GM19452 (cell line): ENCODE data around the gene ABLIM2.

Experiments used
- ATAC-seq: cut with Tn5 transposase; IDR thresholded peaks from one replicate; pipeline ENCODE4 v1.9.1; 2021; ENCODE audit not compliant: unreplicated experiment

ABLIM2 gene

DNA sequence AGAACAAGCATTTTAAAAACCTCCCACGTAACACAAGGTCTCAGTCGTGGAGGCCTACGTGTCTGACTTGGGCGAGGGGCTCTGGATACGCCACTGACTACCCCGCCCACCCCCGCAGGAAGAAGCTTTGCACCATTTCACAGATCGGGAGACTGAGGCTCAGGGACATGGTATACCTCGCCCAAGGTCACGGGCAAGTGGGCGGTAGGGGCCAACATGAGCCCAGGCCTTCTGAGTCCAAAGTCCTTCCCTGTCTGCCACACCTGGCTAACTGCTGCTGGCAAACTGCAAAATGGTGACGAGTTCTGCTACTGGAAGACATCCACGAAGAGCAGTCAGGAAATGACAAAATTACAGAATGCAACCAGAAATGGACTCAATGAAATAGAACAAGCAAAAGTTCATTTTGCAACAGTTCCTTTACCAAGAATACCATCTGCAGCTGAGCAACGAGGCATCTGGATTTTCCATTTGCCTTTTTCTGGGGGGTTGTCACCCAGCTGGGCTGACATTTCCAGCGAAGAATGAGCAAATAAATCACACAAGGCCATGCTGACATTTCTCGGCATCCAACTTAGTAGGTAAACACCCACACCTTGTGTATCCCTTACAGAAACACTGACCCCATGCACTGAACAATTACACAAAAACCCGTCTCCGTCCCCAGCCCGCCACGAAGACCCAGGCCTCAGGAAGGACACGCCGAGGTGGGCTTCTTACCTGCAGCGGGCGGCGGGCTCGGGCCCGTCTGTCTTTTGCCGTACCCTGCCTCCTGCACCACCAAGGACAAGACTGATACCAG is 148.7 kb downstream of the ABLIM2 start:
- ATAC-seq, result no peak

DNA sequence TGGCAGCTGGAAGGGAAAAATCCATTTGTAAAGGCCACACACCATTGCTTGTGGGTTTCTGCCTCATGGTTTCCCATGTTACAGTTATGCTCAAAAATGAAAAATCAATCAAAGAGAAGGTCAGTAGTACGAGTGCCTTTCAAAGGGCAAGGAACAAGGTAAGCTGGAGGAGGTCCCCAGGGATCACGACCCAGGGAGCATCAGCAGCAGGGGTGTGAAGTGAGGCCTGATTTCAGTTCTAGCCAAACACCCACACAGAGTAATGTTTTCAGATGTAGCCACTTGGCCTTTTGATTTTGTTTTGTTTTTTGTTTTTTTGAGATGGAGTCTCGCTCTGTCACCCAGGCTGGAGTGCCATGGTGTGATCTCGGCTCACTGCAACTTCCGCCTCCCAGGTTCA is 149.5 kb downstream of the ABLIM2 start:
- ATAC-seq, result no peak

DNA sequence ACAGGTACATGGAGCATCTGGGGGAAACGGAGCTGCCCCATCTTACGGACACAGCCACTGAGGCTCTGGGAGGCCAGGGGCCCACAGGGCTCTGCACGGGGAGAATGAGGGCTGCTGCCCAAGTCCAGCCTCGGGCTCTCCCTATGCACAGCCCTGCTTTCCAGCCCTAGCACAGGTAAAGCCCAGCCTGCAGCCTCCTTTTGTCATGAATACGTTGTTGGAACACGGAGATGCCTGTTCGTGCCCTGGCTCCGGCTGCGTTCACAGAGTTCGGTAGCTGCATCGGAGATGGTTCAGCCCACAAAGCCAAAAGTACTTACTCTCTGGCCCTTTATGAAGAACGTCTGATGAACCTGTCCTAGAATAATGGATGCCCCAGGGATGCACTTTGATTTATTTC is 150.2 kb downstream of the ABLIM2 start:
- ATAC-seq, result no peak

DNA sequence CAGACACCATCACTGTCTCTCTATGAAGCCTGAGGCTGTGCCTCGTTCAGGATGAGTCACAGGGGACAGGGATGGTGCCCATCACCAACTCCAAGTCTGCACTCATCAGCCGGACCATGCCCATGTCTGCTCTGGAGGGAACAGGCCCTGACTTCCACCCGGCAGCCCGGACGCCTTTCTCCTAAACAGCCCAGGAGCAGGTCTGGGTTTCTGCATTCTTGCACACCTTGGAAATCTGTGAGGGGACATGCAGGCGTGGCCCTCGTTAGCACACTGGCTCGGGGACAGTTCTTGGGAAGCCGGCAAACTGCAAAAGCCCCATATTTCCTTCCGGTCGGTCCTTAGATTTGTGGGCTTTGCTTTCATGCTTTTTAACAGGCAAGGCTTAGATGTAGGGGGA is 151.0 kb downstream of the ABLIM2 start:
- ATAC-seq, result no peak

DNA sequence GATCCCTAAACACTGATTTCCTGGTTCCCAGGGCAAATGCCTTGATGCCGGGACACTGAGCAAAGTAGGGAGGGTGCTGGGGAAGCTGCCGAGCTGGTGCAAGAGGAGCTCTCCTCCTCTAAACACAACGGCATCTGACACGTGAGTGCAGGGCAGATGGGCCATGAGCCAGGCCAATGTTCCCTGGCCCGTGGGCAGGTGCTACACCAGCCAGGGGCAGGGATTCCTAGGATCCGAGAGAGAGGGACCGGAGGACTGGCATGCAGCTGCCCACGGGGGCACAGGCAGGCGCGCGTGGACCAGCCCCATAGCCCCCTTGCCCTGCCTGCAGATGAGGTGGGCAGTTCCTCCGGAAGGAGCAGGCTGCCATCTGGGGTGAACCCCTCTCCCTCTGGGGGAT is 152.1 kb downstream of the ABLIM2 start:
- no peak for ATAC-seq

DNA sequence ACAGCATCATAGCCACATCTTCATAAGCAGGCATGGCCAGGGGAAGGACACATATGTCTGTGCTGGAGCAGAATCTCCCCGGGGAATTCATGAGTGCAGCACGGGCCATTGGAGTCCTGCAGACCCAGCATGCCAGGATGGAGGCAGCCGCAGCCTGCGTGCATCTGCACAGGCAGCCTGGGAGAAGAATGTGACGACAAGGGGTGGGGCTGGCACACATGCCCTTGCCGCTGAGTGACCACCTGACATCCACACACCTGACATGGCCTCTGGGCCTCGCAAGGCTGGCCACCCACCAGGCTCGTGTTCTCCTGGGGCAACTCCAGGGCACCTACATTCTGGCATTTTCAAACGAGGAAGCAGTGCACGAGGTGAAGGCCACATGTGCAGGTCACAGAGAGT is 152.8 kb downstream of the ABLIM2 start:
- no peak for ATAC-seq

DNA sequence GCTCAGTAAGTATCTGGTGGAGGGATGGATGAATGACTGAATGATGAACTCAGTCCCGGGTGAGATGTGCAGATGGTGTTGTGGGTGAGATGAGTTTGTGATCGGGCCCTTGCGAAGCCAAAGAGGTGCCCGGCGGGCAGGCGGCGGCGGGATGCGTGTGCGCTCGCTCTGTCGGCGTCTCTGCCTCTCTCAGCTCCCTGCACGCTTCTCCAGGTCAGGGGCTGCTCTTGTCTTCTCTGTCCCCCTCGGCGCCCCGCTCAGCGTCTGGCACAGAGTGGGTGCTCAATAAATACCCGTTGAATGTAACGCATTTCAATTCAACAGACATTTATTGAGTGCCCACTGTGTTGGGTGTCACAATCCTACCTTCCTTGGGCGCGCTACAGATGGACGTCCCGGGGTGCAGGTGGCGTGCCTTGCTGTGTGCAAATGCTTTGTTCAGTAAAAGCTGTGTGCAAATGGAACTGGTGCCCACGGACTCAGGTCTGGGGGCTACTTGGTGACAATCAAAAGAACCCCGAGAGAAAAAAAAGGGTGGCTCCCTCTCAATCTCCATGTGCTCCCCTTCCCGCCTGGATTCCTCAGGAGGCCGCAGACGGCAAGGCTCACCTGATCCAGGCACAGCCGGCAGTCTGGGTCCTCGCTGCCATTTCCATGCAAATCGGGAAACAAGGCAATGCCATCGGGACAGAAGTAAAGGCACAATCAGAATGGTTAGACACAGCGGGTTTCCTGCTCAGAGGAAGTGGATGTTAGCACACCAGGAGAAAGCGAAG is 153.4 kb downstream of the ABLIM2 start:
- ATAC-seq, result no peak

DNA sequence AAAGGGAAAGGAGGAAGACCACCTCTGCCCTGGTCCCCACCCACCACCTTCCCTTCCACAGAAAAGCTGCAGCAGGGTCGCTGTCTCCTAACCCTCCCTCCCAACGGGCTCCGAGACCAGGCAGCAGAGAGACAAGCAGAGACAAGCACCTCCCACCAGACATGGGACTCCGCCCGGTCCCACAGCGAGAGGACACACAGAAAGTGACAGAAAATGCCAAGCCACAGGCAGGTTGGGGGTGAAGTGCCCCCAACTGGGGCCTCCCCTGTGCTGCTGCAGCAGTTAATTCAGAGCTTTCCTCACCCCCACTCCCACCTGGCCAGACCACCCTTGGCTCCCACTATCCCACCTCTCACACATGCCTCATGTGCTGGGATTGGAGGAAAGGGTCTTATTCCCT is 154.5 kb downstream of the ABLIM2 start:
- ATAC-seq, result no peak

DNA sequence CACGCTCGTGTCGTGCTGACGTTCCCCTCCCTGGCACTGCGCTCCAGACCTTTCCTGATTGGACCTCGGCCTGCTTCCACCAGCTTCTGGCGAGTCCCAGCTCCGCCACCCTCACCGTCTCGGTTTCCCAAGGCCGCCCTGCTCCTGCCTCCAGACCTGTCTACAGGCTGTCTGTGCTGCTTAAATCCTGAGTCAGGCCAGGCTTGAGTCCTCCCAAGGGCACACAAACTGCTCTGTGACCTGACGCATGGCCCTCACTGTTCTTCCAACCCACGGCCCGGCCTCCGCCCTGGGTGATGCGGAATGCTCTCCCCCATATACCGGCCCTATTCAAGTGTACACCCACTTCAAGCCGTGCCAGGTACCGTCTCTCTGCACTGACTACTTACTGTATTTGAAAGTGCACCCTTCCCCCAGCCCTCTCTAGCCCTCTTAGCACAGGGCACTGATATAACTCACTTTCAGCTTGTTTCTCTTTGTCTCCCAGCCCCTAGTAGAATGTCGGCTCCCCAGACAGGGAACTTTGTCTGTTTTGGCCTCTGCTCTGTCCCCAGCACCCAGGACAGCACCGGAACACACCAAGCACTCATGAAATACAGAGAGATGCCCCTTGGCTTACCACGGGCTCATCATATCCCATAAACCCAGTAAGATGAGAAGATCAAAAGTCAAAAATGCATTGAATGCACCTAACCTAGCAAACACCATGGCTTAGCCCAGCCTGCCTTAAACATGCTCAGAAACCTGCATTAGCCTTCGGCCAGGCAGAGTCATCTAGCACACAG is 155.9 kb downstream of the ABLIM2 start:
- no peak for ATAC-seq

DNA sequence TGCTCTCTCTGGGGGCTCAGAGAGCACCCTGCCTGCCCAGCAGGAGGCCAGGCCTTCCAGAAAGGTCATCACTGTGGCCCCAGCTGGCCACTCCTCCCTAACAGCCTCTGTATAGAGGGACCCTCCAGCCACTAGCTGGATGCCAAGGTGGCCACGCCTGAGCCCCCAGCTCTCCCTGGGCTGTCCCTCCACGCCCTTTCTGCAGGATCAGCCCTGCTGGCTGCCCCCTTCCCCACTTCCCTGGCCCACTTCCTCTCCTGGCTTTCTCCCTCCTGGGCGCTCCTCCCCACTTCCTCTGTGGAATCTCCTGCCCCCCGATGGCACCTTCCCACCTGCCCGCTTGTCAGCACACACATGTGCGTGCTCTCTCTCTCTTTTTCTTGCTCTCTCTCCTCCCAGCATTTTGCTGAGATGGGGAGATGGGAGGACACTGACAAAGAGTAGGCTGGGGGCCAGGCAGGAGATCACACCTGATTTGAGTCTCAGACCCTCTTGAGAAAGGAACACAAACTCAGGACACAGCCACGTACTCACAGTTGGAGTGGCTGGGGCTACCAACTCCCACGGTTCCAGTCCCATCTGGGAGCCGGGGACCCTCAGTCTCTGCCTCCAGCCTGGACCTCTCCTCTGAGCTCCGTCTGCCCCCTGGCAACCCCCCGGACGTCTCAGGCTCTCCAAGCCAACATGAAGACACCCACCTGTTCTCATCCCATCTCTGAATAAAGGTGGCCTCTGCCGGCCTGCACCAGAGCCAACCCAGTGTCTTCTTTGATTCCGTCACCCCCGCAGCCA is 156.9 kb downstream of the ABLIM2 start:
- ATAC-seq, result no peak

DNA sequence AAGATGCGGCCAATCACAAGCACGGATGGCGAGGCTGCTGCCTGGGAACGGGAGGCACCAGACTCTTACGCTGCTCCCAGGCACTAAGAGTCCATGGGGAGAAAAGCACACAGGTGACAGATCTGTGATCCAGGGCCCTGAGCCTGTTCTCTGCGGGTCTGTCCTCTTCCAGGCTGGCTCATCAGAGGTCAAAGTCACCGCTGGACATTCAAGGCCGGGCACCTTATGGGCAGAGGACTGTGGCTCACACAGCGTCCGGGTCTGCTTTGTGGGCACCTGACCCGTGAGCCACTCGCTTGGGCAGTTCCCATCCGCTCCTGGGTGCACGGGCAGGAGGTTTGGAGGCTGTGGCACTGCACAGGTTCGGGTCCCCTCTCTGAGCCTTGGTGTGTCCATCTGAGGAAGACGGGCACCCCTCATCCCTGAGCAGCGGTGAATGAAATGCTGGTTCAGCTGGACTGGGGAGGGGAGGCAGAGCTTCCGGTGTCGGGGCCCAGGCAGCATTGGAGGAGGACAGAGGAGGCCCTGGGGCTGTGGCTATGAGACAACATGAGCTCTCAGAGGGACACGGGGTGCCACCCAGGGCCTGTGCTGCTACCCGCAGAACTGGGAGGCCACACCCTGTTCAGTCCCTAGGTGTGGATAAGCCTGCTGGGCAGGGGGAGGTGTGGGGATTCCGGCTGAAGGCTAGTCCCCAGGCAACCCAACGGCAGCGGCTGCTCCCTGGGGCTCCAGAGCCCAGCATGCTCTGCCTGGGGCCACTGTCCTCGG is 157.7 kb downstream of the ABLIM2 start:
- ATAC-seq, result no peak

DNA sequence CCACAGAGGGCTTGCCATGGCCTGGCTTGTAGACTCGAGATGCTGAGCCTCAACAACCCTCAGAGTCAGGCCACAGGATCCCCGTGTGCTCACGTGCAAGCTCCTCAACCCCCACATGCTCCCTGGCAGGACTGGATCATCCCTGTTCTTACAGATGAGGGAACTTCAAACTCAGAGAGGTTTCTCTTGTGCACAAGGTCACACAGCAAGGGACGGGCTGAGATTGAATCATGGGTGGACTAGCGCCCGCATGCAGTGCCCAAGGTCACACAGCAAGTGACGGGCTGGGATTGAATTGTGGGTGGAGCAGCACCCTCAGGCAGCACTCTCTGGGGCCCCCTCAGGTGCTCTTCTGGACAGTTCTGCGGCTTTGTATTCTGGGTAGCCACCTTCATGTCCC is 158.4 kb downstream of the ABLIM2 start:
- no peak for ATAC-seq

DNA sequence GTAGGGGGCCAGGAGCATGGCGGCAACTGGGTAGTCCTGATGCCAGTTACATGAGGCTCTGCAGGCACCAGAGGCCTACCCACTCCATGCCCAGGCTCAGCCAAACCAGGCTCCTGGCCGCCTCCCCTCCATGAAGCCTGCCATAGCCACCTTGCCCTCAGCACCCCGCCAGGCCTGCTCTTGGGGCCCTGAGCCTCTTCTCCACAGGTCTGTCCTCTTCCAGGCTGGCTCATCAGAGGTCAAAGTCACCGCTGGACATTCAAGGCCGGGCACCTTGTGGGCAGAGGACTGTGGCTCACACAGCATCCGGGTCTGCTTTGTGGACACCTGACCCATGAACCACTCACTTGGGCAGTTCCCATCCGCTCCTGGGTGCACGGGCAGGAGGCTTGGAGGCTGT is 158.9 kb downstream of the ABLIM2 start:
- ATAC-seq, result no peak

DNA sequence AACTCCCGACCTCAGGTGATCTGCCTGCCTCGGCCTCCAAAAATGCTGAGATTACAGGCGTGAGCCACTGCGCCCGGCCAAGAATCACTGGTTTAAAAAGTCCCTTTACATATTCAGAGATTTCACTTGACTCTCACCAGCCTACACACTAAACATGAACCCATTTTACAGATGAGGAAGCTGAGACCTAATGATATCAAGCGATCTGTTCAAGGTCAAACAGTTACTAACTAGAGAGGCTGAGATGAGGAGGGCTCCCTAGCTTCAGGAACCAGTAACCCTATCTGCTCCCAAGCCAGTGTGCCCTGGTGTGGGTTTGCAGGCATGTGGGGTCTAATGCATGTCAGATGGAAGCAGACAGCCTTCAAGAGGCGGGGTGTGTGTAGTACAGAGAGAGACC is 159.3 kb downstream of the ABLIM2 start:
- ATAC-seq, result no peak

DNA sequence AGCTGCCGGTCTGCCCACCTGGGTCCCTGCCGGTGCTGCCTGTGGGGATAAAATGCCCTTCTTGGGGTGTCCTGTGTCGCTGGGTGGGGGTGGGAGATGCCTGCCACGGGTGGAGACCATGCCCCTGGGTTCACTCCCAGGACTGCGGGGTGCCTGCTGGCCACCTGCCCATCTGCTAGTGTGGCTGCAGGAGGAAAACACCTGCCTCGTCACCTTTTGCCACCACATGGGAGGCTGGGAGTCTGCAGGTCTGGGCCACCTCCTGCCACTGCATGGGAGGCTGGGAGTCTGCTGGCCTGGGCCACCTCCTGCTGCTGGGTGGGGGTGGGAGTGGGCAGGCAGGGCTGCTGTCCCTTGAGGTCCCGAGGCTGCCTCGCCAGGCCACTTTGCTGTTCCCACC is 160.2 kb downstream of the ABLIM2 start:
- no peak for ATAC-seq

DNA sequence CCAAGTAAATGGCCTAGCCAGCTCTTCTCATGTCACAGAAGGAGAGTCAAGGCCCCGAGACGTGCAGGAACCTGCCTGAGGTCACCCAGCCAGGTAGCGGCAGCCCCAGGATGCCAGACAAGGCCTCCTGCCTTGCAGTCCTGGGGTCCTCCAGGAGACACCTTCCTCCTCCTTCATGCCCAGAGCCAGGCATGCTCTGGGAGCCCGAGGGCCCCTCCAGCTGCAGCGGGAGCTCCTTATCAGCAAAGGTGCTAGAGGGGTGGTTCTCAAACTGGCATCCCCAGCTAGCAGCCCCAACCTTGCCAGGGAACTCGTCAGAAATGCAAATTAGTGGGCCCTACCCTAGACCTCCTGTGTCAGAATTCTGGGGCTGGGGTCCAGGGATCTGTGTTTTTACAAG is 162.7 kb downstream of the ABLIM2 start:
- no peak for ATAC-seq

DNA sequence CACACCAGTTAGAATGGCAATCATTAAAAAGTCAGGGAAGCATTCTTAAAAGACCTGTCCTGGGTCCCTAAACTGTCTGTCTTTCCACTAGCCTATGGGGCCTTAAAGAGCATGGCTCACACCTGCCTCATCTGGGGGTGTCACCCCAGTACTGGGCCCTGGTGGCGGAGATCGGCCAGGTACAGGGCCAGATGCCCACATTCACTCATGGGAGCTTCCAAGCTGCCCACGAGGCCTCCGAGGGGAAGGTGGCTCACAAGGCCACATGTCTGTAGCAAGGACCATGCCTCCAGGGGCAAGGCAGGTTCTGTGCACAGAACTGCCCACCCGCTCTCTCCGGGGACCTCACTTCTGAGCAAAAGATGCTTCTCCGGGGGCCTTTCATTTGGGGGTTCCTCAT is 163.5 kb downstream of the ABLIM2 start:
- no peak for ATAC-seq

DNA sequence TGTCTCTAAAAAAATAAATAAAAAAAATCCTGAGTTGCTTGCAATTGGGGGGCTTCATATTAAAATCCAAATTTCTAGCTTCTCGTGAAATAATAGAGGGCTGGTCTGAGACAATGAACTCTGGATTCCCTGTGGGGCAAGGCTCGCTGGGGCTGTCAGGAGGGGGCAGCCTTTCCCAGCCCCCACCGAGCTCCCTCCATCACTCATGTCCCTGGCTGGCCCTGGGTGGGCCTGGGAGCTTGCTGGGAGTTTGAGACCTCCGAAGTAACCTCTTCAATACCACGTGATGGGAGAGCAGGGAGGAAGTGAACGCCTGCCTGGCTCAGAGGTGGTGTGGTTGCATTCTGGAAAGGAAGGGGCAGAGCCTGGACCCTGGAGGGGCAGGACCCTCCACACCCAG is 164.9 kb downstream of the ABLIM2 start:
- ATAC-seq, result no peak

DNA sequence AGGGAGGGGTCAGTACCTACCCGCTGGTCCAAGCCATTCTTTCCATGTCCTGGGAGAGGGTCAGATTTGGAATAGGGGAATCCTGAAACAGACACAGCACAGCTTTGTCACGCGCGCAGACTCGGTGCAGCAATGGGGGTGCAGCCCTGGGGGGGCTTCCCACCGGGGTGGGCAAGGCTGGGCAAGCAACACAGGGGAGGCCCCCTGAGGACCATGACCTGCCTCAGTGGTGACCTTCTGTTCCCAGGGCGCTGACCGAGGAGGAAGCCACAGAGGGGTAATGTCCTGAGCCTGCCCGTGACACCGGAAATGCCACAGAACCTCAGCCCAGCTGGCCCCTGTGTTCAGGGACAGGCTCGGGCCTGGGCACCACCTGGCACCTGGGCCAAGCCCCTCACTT is 165.8 kb downstream of the ABLIM2 start:
- ATAC-seq, result no peak

DNA sequence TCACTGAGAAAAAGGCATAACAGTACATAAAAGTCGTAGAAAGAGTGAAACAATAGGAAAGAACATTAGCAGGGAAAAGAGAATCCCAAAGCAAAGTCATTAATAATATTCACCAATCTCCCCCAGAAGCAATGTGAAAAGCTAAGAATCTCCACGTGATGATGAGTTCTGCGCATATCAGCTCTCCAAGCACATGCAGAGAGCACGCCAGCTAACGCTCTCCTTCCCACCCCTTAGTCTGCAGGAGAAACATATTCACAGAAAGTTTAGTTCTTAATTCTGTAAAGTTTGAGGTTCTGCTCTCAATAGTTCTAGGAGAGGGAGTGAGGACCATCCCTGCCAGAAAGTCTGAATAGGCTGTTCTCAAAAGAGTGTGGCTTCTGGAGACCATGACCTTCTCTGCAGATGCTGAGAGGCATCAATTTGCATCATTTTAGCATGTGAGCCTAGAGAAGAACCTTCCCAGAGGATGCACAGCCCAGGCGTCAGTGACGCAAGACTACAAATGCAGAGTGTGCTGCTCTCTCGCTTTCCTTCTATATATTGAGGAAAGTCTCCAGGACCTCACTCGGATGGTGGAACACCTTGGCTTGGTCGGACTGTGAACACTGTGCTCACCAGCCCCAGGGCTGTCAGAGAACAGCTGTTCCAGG is 167.7 kb downstream of the ABLIM2 start:
- no peak for ATAC-seq
